DMS53 treated with DMSO at 0.1 percent for 48 hours (cell line): ENCODE data around the gene P4HA2.
"Not testable (repeated sequence)": the region's sequence is repeated elsewhere in the genome, so short reads cannot be mapped to it uniquely, and the experiment has no call there.

Source experiments
- DNase-seq: peaks from one replicate; lab custom pipeline; 2025; ENCODE audit not compliant: unreplicated experiment; lab: John Stamatoyannopoulos, UW

Gene P4HA2

GRCh38 chr5:132145326-132145725 is 82.3 kb downstream of the P4HA2 start:
- not testable (repeated sequence) for DNase-seq

- no peak for DNase-seq
Measured at GRCh38 chr5:132143148-132143547, 84.5 kb downstream of the P4HA2 start.

- no peak for DNase-seq
Measured at GRCh38 chr5:132142459-132142858, 85.2 kb downstream of the P4HA2 start.
